Neural progenitor cell (in vitro differentiated cells): ENCODE data around the gene SMG6. TPM values are rescaled to one million over a fixed set of nuclear protein-coding genes. Genes with fewer than 3 reads are reported as not detected.

ENCODE experiments used
- DNase-seq: peaks from one replicate; pipeline ENCODE4 v3.0.0-alpha.2; 2016; ENCODE audit warnings: low spot score
- H2AFZ ChIP-seq: fragments of 200-600 bp; sonication (generic); replicated peaks from 2 replicates; pipeline ENCODE4 v1.6.1; 2016; ENCODE audit warnings: antibody characterized with exemption
- H3F3A ChIP-seq: fragments of 200-600 bp; sonication (generic); 2 replicates; pipeline ENCODE4 v1.6.1; 2016; ENCODE audit warnings: antibody characterized with exemption, low read depth
- H3K27ac ChIP-seq: fragments of 200-600 bp; sonication (generic); 2 replicates; pipeline ENCODE4 v1.5.1; 2016; ENCODE audit warnings: mild to moderate bottlenecking
- H3K27me3 ChIP-seq: fragments of 200-600 bp; sonication (generic); 2 replicates; pipeline ENCODE4 v1.6.1; 2016; ENCODE audit warnings: mild to moderate bottlenecking, moderate library complexity
- H3K36me3 ChIP-seq: fragments of 200-600 bp; sonication (generic); 2 replicates; pipeline ENCODE4 v1.5.1; 2016
- H3K4me1 ChIP-seq: fragments of 200-600 bp; sonication (generic); 2 replicates; pipeline ENCODE4 v1.6.1; 2016; ENCODE audit warnings: mixed run types
- H3K4me2 ChIP-seq: fragments of 200-600 bp; sonication (generic); 2 replicates; pipeline ENCODE4 v1.6.1; 2016
- H3K4me3 ChIP-seq: fragments of 200-600 bp; sonication (generic); 2 replicates; pipeline ENCODE4 v1.5.1; 2016
- H3K79me2 ChIP-seq: fragments of 200-600 bp; sonication (generic); 2 replicates; pipeline ENCODE4 v1.6.1; 2016; ENCODE audit warnings: low read depth
- H3K9ac ChIP-seq: fragments of 200-600 bp; sonication (generic); 2 replicates; pipeline ENCODE4 v1.6.1; 2016
- H3K9me3 ChIP-seq: fragments of 200-600 bp; sonication (generic); 2 replicates; pipeline ENCODE4 v1.5.1; 2016; ENCODE audit warnings: low read depth
- H4K20me1 ChIP-seq: fragments of 200-600 bp; sonication (generic); 2 replicates; pipeline ENCODE4 v1.6.1; 2016; ENCODE audit warnings: low read depth
- H3K27ac Mint-ChIP-seq: 3 replicates; pipeline ENCODE4 v1.8.0; 2021; ENCODE audit warnings: mixed read lengths
- H3K27me3 Mint-ChIP-seq: 2 replicates; pipeline ENCODE4 v1.8.0; 2022; ENCODE audit warnings: low read depth, mild to moderate bottlenecking, inconsistent platforms, moderate library complexity, mixed read lengths; ENCODE audit not compliant: insufficient read depth
- H3K36me3 Mint-ChIP-seq: 3 replicates; pipeline ENCODE4 v1.8.0; 2021; ENCODE audit warnings: mixed read lengths
- H3K4me1 Mint-ChIP-seq: 3 replicates; pipeline ENCODE4 v1.8.0; 2021; ENCODE audit warnings: mixed read lengths
- H3K4me3 Mint-ChIP-seq: 3 replicates; pipeline ENCODE4 v1.8.0; 2021; ENCODE audit warnings: mild to moderate bottlenecking, moderate library complexity, mixed read lengths
- H3K9me3 Mint-ChIP-seq: 3 replicates; pipeline ENCODE4 v1.8.0; 2020; ENCODE audit warnings: mixed read lengths
- CTCF ChIP-seq: fragments of 200-600 bp; sonication (generic); IDR thresholded peaks from 2 replicates; pipeline ENCODE4 v1.5.1; 2017; ENCODE audit warnings: antibody characterized with exemption, mild to moderate bottlenecking
- EZH2 ChIP-seq: fragments of 200-600 bp; sonication (generic); IDR thresholded peaks from 2 replicates; pipeline ENCODE4 v1.6.1; 2017; ENCODE audit warnings: antibody characterized with exemption, mild to moderate bottlenecking, moderate library complexity
- EZH2phosphoT487 ChIP-seq: fragments of 200-600 bp; sonication (generic); IDR thresholded peaks from 2 replicates; pipeline ENCODE4 v1.6.1; 2017; ENCODE audit warnings: antibody characterized with exemption
- total RNA-seq: library from RNA; depleted of rRNA; stranded (reverse); fragments of >200 nt; gene quantifications from 2 replicates; pipeline ENCODE4 v1.2.3, GENCODE V29; 2015; ENCODE audit warnings: low replicate concordance

SMG6 gene
- total RNA-seq, 1 donor from 2014 or later = 19.0 TPM

- no peak for TF ChIP-seq EZH2phosphoT487
- Mint-ChIP-seq H3K27me3 (peaks cover 4% of the 10 kb centered on the region), H3K4me3 (no peak overlapping the region), H3K4me1 (peaks cover 19% of the 10 kb centered on the region), H3K36me3 (peaks cover 7% of the 10 kb centered on the region), H3K9me3 (no peaks in the 10 kb centered on the region), H3K27ac (no peak overlapping the region)
- H3K27me3 ChIP-seq = no peaks in the 10 kb centered on the region
- no peaks in the 10 kb centered on the region for H3K79me2 ChIP-seq
- H3K9me3 ChIP-seq = no peaks in the 10 kb centered on the region
- H3F3A ChIP-seq = no peaks in the 10 kb centered on the region
- DNase-seq = no peak
- no peak overlapping the region for H3K4me2 ChIP-seq
- no peak overlapping the region for H3K4me3 ChIP-seq
- H4K20me1 ChIP-seq = peaks cover 39% of the 10 kb centered on the region
- no peaks in the 10 kb centered on the region for H3K36me3 ChIP-seq
- H3K27ac ChIP-seq = no peak overlapping the region
- H2AFZ ChIP-seq = no peak overlapping the region
- H3K4me1 ChIP-seq = peaks cover 3% of the 10 kb centered on the region
- no peak overlapping the region for H3K9ac ChIP-seq
These were observed 70.1 kb downstream of the SMG6 start for GRCh38 chr17:2233441-2233947.

GRCh38 chr17:2232244-2232638 lies 71.3 kb downstream of the SMG6 start:
- Mint-ChIP-seq H3K9me3 (no peaks in the 10 kb centered on the region), H3K27ac (no peak overlapping the region), H3K4me1 (peaks cover 14% of the 10 kb centered on the region), H3K36me3 (peaks cover 10% of the 10 kb centered on the region), H3K27me3 (peaks cover 4% of the 10 kb centered on the region), H3K4me3 (no peak overlapping the region)
- Histone ChIP-seq H3K36me3 (no peaks in the 10 kb centered on the region), H3K9me3 (no peaks in the 10 kb centered on the region), H3K4me3 (no peak overlapping the region), H3F3A (no peaks in the 10 kb centered on the region), H3K27me3 (no peaks in the 10 kb centered on the region), H3K79me2 (no peaks in the 10 kb centered on the region), H3K27ac (no peak overlapping the region), H4K20me1 (peaks cover 28% of the 10 kb centered on the region), H2AFZ (no peak overlapping the region), H3K4me2 (no peak overlapping the region), H3K9ac (no peak overlapping the region), H3K4me1 (no peaks in the 10 kb centered on the region)
- TF ChIP-seq EZH2 (no peak), EZH2phosphoT487 (no peak), CTCF (no peak)
- no peak for DNase-seq

- peaks cover 14% of the 10 kb centered on the region for H3K4me1 Mint-ChIP-seq
- no peak for TF ChIP-seq EZH2
- no peak for TF ChIP-seq EZH2phosphoT487
- TF ChIP-seq CTCF = no peak
- no peaks in the 10 kb centered on the region for H3K27me3 ChIP-seq
- no peak overlapping the region for H3K4me3 ChIP-seq
- no peaks in the 10 kb centered on the region for H3F3A ChIP-seq
- peaks cover 22% of the 10 kb centered on the region for H4K20me1 ChIP-seq
- H3K36me3 Mint-ChIP-seq = peaks cover 11% of the 10 kb centered on the region
- no peak overlapping the region for H3K9ac ChIP-seq
- H3K4me3 Mint-ChIP-seq = no peak overlapping the region
- H2AFZ ChIP-seq = no peak overlapping the region
- no peaks in the 10 kb centered on the region for H3K79me2 ChIP-seq
- H3K4me2 ChIP-seq = no peak overlapping the region
- no peaks in the 10 kb centered on the region for H3K4me1 ChIP-seq
- no peak overlapping the region for H3K27ac Mint-ChIP-seq
- H3K9me3 Mint-ChIP-seq = no peaks in the 10 kb centered on the region
- no peaks in the 10 kb centered on the region for H3K36me3 ChIP-seq
- H3K9me3 ChIP-seq = no peaks in the 10 kb centered on the region
- peaks cover 4% of the 10 kb centered on the region for H3K27me3 Mint-ChIP-seq
- no peak for DNase-seq
- H3K27ac ChIP-seq = no peak overlapping the region
These were observed 72.7 kb downstream of the SMG6 start for GRCh38 chr17:2230877-2231276.

GRCh38 chr17:2227025-2227699 lies 76.4 kb downstream of the SMG6 start:
- Mint-ChIP-seq H3K4me3 (no peak overlapping the region), H3K27me3 (peaks cover 2% of the 10 kb centered on the region), H3K36me3 (peaks cover 13% of the 10 kb centered on the region), H3K4me1 (peaks cover 26% of the 10 kb centered on the region), H3K9me3 (no peaks in the 10 kb centered on the region), H3K27ac (no peak overlapping the region)
- no peaks in the 10 kb centered on the region for H3K79me2 ChIP-seq
- TF ChIP-seq CTCF (no peak), EZH2phosphoT487 (no peak), EZH2 (no peak)
- H3K4me1 ChIP-seq = peaks cover 6% of the 10 kb centered on the region
- no peaks in the 10 kb centered on the region for H3K27me3 ChIP-seq
- peaks cover 18% of the 10 kb centered on the region for H4K20me1 ChIP-seq
- H3K9ac ChIP-seq = no peak overlapping the region
- H3K36me3 ChIP-seq = no peaks in the 10 kb centered on the region
- H3K4me3 ChIP-seq = no peak overlapping the region
- no peak overlapping the region for H3K4me2 ChIP-seq
- H3K9me3 ChIP-seq = no peaks in the 10 kb centered on the region
- no peak overlapping the region for H3K27ac ChIP-seq
- DNase-seq = no peak
- H2AFZ ChIP-seq = no peak overlapping the region
- H3F3A ChIP-seq = no peaks in the 10 kb centered on the region
